AG04450 (cell line): ENCODE results near the gene HLTF. TPM values are rescaled to one million over a fixed set of nuclear protein-coding genes. Genes with fewer than 3 reads are reported as not detected.

Experiments
- CTCF ChIA-PET: fragments of 300-600, 350-600 bp; formaldehyde crosslinking; extraction: SDS; loops from one replicate; lab custom pipeline; 2022; ENCODE audit warnings: antibody characterized with exemption, inconsistent platforms; lab: Charles Lee
- POLR2A ChIA-PET: fragments of 350-600 bp; formaldehyde crosslinking; extraction: SDS; loops from one replicate; lab custom pipeline; 2021; ENCODE audit warnings: antibody characterized with exemption, inconsistent platforms; lab: Yijun Ruan, JAX
- DNase-seq: peaks from one replicate; pipeline ENCODE4 v3.0.0-alpha.2; 2011; ENCODE audit warnings: low read depth, low spot score
- H3K27ac ChIP-seq: one replicate; pipeline ENCODE4 v1.5.1; 2012; ENCODE audit warnings: low read depth, low read length, control low read depth
- H3K27me3 ChIP-seq: one replicate; pipeline ENCODE4 v1.6.0; 2012; ENCODE audit warnings: low read length; ENCODE audit not compliant: control insufficient read depth, insufficient read depth
- H3K4me3 ChIP-seq: 2 replicates; pipeline ENCODE4 v1.5.1; 2011; ENCODE audit warnings: mild to moderate bottlenecking, low read depth, low read length, control low read depth
- H3K9me3 ChIP-seq: 2 replicates; pipeline ENCODE4 v1.5.1; 2012; ENCODE audit warnings: low read length; ENCODE audit not compliant: control insufficient read depth, insufficient read depth
- polyA plus RNA-seq: library from polyadenylated mRNA; depleted of rRNA; stranded (reverse); fragments of >200 nt; gene quantifications from 2 replicates; pipeline ENCODE4 v1.2.3, GENCODE V29; 2011
- TF ChIP-seq, protein P1 (sequence below): IDR thresholded peaks from 2 replicates; pipeline ENCODE4 v1.5.1; 2011; ENCODE audit warnings: low read depth, low read length, control low read depth, inconsistent platforms

The HLTF gene
- polyA plus RNA-seq, 1 experiment: 30.5 TPM

DNA sequence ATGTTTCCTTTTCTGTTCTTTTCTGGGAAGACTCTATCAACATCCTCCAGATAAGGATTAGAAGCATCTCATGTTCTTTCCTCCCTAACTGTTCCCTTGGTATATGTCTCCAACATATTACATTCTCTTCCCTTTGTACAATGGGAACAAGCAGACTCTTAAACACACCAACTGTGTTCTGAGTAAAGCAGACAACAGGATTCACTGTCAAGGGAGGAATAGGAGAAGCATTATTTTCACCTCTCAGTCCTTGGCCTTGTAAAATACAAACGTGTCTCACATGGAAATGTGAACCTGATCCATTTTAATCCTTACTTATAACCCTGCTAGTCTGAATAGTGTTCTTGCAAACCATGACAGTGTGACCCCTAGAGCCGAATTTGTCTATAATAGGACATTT is 75.4 kb downstream of the HLTF start:
- no peaks in the 10 kb centered on the region for H3K27me3 ChIP-seq
- TF ChIP-seq, protein P1, sequence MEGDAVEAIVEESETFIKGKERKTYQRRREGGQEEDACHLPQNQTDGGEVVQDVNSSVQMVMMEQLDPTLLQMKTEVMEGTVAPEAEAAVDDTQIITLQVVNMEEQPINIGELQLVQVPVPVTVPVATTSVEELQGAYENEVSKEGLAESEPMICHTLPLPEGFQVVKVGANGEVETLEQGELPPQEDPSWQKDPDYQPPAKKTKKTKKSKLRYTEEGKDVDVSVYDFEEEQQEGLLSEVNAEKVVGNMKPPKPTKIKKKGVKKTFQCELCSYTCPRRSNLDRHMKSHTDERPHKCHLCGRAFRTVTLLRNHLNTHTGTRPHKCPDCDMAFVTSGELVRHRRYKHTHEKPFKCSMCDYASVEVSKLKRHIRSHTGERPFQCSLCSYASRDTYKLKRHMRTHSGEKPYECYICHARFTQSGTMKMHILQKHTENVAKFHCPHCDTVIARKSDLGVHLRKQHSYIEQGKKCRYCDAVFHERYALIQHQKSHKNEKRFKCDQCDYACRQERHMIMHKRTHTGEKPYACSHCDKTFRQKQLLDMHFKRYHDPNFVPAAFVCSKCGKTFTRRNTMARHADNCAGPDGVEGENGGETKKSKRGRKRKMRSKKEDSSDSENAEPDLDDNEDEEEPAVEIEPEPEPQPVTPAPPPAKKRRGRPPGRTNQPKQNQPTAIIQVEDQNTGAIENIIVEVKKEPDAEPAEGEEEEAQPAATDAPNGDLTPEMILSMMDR: no peak
- peak overlapping the region; percentile 71 for H3K27ac ChIP-seq
- ChIA-PET CTCF (no interaction called here), POLR2A (no interaction called here)
- DNase-seq: no peak
- H3K9me3 ChIP-seq: no peaks in the 10 kb centered on the region
- H3K4me3 ChIP-seq: no peak overlapping the region

- POLR2A ChIA-PET: no interaction called here
- no peaks in the 10 kb centered on the region for H3K27me3 ChIP-seq
- no peak for DNase-seq
- no peak overlapping the region for H3K4me3 ChIP-seq
- H3K27ac ChIP-seq: peak overlapping the region; percentile 71
- no peaks in the 10 kb centered on the region for H3K9me3 ChIP-seq
- CTCF ChIA-PET: no interaction called here
- TF ChIP-seq, protein P1: no peak
These were observed 75.8 kb downstream of the HLTF start for GRCh38 chr3:149010504-149010951.

DNA sequence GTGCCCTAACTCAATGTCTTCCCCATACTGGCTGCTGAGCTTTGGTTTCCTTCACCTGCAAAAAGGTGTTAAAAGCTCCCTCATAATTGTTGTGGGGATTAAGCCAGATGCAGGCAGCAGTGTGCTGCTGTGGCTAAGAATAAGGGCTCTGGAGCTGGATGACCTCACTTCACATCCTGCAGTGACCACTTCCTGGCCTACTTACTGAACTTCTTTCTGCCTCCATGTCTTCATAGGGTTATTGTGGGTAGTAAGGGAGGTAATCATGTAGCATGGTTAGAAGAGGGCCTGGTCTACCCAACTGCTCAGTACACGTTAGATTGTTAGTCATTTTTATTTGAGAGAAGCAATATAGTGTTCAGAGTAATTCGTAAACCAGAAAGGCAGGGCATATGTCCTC is 76.6 kb downstream of the HLTF start:
- Histone ChIP-seq H3K27ac (peak overlapping the region; percentile 49), H3K27me3 (no peaks in the 10 kb centered on the region), H3K9me3 (no peaks in the 10 kb centered on the region), H3K4me3 (no peak overlapping the region)
- ChIA-PET CTCF (interaction anchor here (1.4 kb wide), 1 partner anchor 54 kb away, joined by 7 read pairs; no protein-coding TSS in a partner anchor), POLR2A (no interaction called here)
- DNase-seq: no peak
- TF ChIP-seq, protein P1: no peak

GRCh38 chr3:149007567-149008257 is 78.6 kb downstream of the HLTF start:
- ChIA-PET POLR2A (no interaction called here), CTCF (no interaction called here)
- Histone ChIP-seq H3K27me3 (no peaks in the 10 kb centered on the region), H3K27ac (no peak overlapping the region), H3K4me3 (no peak overlapping the region), H3K9me3 (no peaks in the 10 kb centered on the region)
- TF ChIP-seq, protein P1: no peak
- no peak for DNase-seq

GRCh38 chr3:149005416-149005815 is 80.9 kb downstream of the HLTF start:
- no peaks in the 10 kb centered on the region for H3K9me3 ChIP-seq
- TF ChIP-seq, protein P1: no peak
- ChIA-PET CTCF (interaction anchor here (1.0 kb wide), 1 partner anchor 12 kb away, joined by 3 read pairs; no protein-coding TSS in a partner anchor), POLR2A (no interaction called here)
- H3K27ac ChIP-seq: no peak overlapping the region
- H3K4me3 ChIP-seq: no peak overlapping the region
- DNase-seq: no peak
- no peaks in the 10 kb centered on the region for H3K27me3 ChIP-seq
